ENCODE measurements around the gene SOX5.

DNA sequence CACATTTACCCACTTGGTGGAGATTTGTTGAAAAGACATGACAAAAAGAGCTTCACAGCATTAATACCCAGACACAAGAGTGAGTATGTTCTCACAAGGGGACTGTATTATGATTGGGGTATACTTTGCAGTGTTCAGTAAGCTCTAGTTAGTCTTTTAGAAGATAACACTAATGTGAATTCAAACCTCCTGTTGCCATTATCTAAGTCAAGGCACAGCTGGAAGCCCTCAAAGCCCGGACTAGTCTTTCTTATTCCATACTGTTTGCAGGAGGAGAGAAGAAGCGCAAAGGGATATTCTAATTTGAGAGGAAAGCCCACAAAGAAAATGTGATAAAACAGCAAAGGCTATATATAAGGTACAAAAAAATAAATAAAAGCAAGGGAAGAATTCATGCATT lies 445.9 kb downstream of the SOX5 start:
- TF ChIP-seq, protein P1, sequence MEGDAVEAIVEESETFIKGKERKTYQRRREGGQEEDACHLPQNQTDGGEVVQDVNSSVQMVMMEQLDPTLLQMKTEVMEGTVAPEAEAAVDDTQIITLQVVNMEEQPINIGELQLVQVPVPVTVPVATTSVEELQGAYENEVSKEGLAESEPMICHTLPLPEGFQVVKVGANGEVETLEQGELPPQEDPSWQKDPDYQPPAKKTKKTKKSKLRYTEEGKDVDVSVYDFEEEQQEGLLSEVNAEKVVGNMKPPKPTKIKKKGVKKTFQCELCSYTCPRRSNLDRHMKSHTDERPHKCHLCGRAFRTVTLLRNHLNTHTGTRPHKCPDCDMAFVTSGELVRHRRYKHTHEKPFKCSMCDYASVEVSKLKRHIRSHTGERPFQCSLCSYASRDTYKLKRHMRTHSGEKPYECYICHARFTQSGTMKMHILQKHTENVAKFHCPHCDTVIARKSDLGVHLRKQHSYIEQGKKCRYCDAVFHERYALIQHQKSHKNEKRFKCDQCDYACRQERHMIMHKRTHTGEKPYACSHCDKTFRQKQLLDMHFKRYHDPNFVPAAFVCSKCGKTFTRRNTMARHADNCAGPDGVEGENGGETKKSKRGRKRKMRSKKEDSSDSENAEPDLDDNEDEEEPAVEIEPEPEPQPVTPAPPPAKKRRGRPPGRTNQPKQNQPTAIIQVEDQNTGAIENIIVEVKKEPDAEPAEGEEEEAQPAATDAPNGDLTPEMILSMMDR (IDR thresholded peaks at IDR 0.05) = no peak
- no peak for TF ChIP-seq POLR2A (IDR thresholded peaks at IDR 0.05)

All from heart left ventricle (tissue), 13 donors.